Measurements from ENCODE around the gene SLC6A8. TPM values are rescaled to one million over a fixed set of nuclear protein-coding genes. Genes with fewer than 3 reads are reported as not detected.

The SLC6A8 gene
- total and polyA plus RNA-seq, 2 donors from 2014 or later = 79.7 to 110 TPM

GRCh38 chrX:153738056-153738605, 50.4 kb downstream of the SLC6A8 start:
- DNase-seq (no peak), FAIRE-seq (no peak)
- no peaks in the 10 kb centered on the region for H3K9me3 ChIP-seq (ENCODE audit: control insufficient read depth in 2 of 3, insufficient read depth in 1 of 3, low read length in 3 of 3)
- no peak overlapping the region for H3K4me3 ChIP-seq (ENCODE audit: low read length in 3 of 3)
- H3K4me1 ChIP-seq (ENCODE audit: control insufficient read depth in 2 of 3, insufficient read depth in 2 of 3, low read depth in 1 of 3, low read length in 3 of 3) = no peaks in the 10 kb centered on the region
- H3K36me3 ChIP-seq (ENCODE audit: control insufficient read depth in 2 of 3, insufficient read depth in 3 of 3, low read length in 3 of 3) = peaks cover 0 to 2% (median 0%) of the 10 kb centered on the region in 3 donors
- no peak for TF ChIP-seq CTCF (IDR thresholded peaks at IDR 0.05; ENCODE audit: borderline replicate concordance, extremely low read depth, insufficient read depth)
- H3K27ac ChIP-seq (ENCODE audit: low read depth in 2 of 2, low read length in 2 of 2) = no peak overlapping the region
- no peaks in the 10 kb centered on the region for H3K27me3 ChIP-seq (ENCODE audit: control insufficient read depth, insufficient read depth, low read length)
- H3K9ac ChIP-seq (ENCODE audit: low read length in 3 of 3) = no peak overlapping the region
- intact Hi-C loops (cut with DNase I) = no loop called here

- intact Hi-C loops (cut with DNase I) = no loop called here
- no peak for TF ChIP-seq CTCF (IDR thresholded peaks at IDR 0.05; ENCODE audit: borderline replicate concordance, extremely low read depth, insufficient read depth)
- Histone ChIP-seq H3K27ac (ENCODE audit: low read depth in 2 of 2, low read length in 2 of 2) (no peak overlapping the region), H3K27me3 (ENCODE audit: control insufficient read depth, insufficient read depth, low read length) (no peaks in the 10 kb centered on the region), H3K4me1 (ENCODE audit: control insufficient read depth in 2 of 3, insufficient read depth in 2 of 3, low read depth in 1 of 3, low read length in 3 of 3) (no peaks in the 10 kb centered on the region), H3K9ac (ENCODE audit: low read length in 3 of 3) (no peak overlapping the region), H3K36me3 (ENCODE audit: control insufficient read depth in 2 of 3, insufficient read depth in 3 of 3, low read length in 3 of 3) (peaks cover 0 to 2% (median 0%) of the 10 kb centered on the region in 3 donors), H3K4me3 (ENCODE audit: low read length in 3 of 3) (no peak overlapping the region), H3K9me3 (ENCODE audit: control insufficient read depth in 2 of 3, insufficient read depth in 1 of 3, low read length in 3 of 3) (no peaks in the 10 kb centered on the region)
- DNase-seq = no peak
- FAIRE-seq = no peak
Measured at GRCh38 chrX:153739754-153740486, 52.2 kb downstream of the SLC6A8 start.

GRCh38 chrX:153740631-153741222, 53.0 kb downstream of the SLC6A8 start:
- DNase-seq = no peak
- no peak for TF ChIP-seq CTCF (IDR thresholded peaks at IDR 0.05; ENCODE audit: borderline replicate concordance, extremely low read depth, insufficient read depth)
- Histone ChIP-seq H3K27ac (ENCODE audit: low read depth in 2 of 2, low read length in 2 of 2) (no peak overlapping the region), H3K36me3 (ENCODE audit: control insufficient read depth in 2 of 3, insufficient read depth in 3 of 3, low read length in 3 of 3) (peaks cover 0 to 2% (median 0%) of the 10 kb centered on the region in 3 donors), H3K9ac (ENCODE audit: low read length in 3 of 3) (no peak overlapping the region), H3K4me1 (ENCODE audit: control insufficient read depth in 2 of 3, insufficient read depth in 2 of 3, low read depth in 1 of 3, low read length in 3 of 3) (no peaks in the 10 kb centered on the region), H3K9me3 (ENCODE audit: control insufficient read depth in 2 of 3, insufficient read depth in 1 of 3, low read length in 3 of 3) (no peaks in the 10 kb centered on the region), H3K27me3 (ENCODE audit: control insufficient read depth, insufficient read depth, low read length) (no peaks in the 10 kb centered on the region), H3K4me3 (ENCODE audit: low read length in 3 of 3) (no peak overlapping the region)
- intact Hi-C loops (cut with DNase I) = no loop called here
- FAIRE-seq = no peak

Measured in kidney (tissue), 14 donors.